Measurements from ENCODE around the gene SLC7A6OS. TPM values are rescaled to one million over a fixed set of nuclear protein-coding genes. Genes with fewer than 3 reads are reported as not detected.

SLC7A6OS gene
- total RNA-seq, 1 experiment from 2014 or later, result 16.4 TPM

DNA sequence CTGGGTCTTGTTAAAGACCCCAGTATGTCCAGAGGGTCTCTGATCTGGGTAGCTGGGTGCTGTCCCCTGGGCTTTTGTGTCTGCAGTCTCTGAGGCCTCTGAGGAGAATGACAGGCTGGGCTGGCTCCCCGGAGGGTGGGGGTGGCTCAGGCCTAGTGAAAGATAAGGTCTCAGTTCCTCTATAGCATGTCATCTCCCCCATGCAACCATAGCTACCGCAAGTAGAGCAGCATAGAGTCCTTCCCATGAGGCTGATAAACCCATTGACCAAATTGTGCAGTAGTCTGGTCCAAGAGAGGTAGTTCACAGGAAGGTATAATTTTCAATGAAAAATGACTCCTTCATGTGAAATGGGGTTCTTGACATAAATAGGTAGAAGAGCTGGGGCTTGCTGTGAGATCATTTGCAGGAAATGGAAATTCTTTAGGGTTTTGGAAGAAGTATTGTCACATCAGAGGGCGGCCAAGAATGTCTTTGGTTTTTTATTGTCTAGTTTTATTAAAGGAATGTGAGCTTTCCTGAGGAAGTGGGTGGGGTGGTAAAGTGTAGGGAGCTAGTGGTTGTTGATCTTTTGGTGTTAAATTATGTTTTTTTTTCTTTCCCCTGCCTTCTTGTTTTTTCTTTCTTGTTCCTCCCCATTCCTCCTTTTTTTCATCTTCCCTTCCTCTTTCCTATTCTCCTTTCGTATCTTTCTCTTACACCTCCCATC lies 21.0 kb downstream of the SLC7A6OS start:
- POLR2A ChIA-PET, result no interaction called here
- Histone ChIP-seq H3K4me1 (ENCODE audit: control insufficient read depth in 1 of 2, insufficient read depth in 2 of 2, low read length in 2 of 2) (peaks cover 0 to 7% of the 10 kb centered on the region in 2 experiments; a peak in 1 of 4 replicates), H3K27ac (ENCODE audit: low read depth, low read length) (no peak overlapping the region), H3K4me2 (ENCODE audit: low read length) (no peak overlapping the region), H3K9ac (ENCODE audit: low read length) (no peak overlapping the region), H4K20me1 (ENCODE audit: insufficient read depth) (no peaks in the 10 kb centered on the region), H3K4me3 (replicated peaks in 1 of 2; ENCODE audit: low read depth in 1 of 2, low read length in 2 of 2) (no peak overlapping the region), H3K9me3 (ENCODE audit: control insufficient read depth in 1 of 2, insufficient read depth in 1 of 2, low read depth in 1 of 2, low read length in 2 of 2) (no peaks in the 10 kb centered on the region), H3K27me3 (ENCODE audit: insufficient read depth, low read length) (no peaks in the 10 kb centered on the region), H3K79me2 (ENCODE audit: insufficient read depth, low read length) (peaks cover 36% of the 10 kb centered on the region), H2AFZ (ENCODE audit: low read depth, low read length, poor library complexity, severe bottlenecking) (no peak overlapping the region), H3K9me2 (ENCODE audit: insufficient read depth) (no peaks in the 10 kb centered on the region), H3K36me3 (ENCODE audit: control insufficient read depth in 1 of 2, insufficient read depth in 2 of 2, low read length in 2 of 2) (peaks cover 2 to 46% of the 10 kb centered on the region in 2 experiments; a peak in 2 of 4 replicates)
- CTCF ChIA-PET, result interaction anchor here (2.2 kb wide), 1 partner anchor 26 kb away, joined by 6 read pairs; the partner anchor contains the start of gene SLC7A6
- no peak for DNase-seq (ENCODE audit: low read depth, low spot score)
- TF ChIP-seq, protein P1, sequence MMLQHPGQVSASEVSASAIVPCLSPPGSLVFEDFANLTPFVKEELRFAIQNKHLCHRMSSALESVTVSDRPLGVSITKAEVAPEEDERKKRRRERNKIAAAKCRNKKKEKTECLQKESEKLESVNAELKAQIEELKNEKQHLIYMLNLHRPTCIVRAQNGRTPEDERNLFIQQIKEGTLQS (IDR thresholded peaks at IDR 0.05), result no peak
- TF ChIP-seq ZNF274 (IDR thresholded peaks at IDR 0.05; ENCODE audit: low read depth, low read length) (no peak), CBX3 (IDR thresholded peaks at IDR 0.05; ENCODE audit: low read depth) (no peak), SIN3A (IDR thresholded peaks at IDR 0.05; ENCODE audit: low read depth) (no peak), EGR1 (IDR thresholded peaks at IDR 0.05; ENCODE audit: low read depth) (no peak), REST (IDR thresholded peaks at IDR 0.05; ENCODE audit: low read depth) (no peak), SRF (IDR thresholded peaks at IDR 0.05; ENCODE audit: low read depth) (no peak), SP1 (IDR thresholded peaks at IDR 0.05; ENCODE audit: low read depth) (no peak)
- TF ChIP-seq, protein P2, sequence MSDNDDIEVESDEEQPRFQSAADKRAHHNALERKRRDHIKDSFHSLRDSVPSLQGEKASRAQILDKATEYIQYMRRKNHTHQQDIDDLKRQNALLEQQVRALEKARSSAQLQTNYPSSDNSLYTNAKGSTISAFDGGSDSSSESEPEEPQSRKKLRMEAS (IDR thresholded peaks at IDR 0.05), result no peak
- no peak for ATAC-seq
- intact Hi-C loops (cut with micrococcal nuclease), result no loop called here
- BruUV-seq (replicated peaks), result no TSS peak
- RAD21 ChIA-PET (ENCODE audit: low non-redundant PET in 1 of 2, low total read pairs in 2 of 2, uncharacterized antibody in 2 of 2, unreplicated experiment in 2 of 2), result no interaction called here
